HCT116 (cell line): ENCODE measurements around the gene MORN1. TPM values are rescaled to one million over a fixed set of nuclear protein-coding genes. Genes with fewer than 3 reads are reported as not detected.

Source experiments
- ATAC-seq: fragments of 200-7000 bp; cut with Tn5 transposase; 2 replicates; pipeline ENCODE4 v1.9.1; 2020; ENCODE audit warnings: mild to moderate bottlenecking, moderate library complexity
- BruUV-seq: library from RNA; stranded (reverse); fragments of 400-500 nt; replicated peaks from 2 replicates; lab custom pipeline; 2021; lab: Mats Ljungman, UMichigan
- CTCF ChIA-PET: fragments of 300-600 bp; sonication (Branson Sonifier 250); formaldehyde crosslinking; loops from one replicate; lab custom pipeline; 2021; ENCODE audit warnings: antibody characterized with exemption; lab: Charles Lee
- POLR2A ChIA-PET: fragments of 300-600, 350-600 bp; sonication (Branson Sonifier 250); formaldehyde crosslinking; loops from one replicate; lab custom pipeline; 2021; ENCODE audit warnings: antibody characterized with exemption; lab: Charles Lee
- RAD21 ChIA-PET, 2 experiments: fragments of 300-600 bp; sonication (Branson Sonifier 250); formaldehyde crosslinking; loops; one replicate each; lab custom pipeline; 2023; ENCODE audit warnings: low total read pairs in 2 of 2; ENCODE audit not compliant: uncharacterized antibody in 2 of 2, unreplicated experiment in 2 of 2, low non-redundant PET in 1 of 2; lab: Charles Lee
- DNase-seq: peaks from one replicate; pipeline ENCODE4 v3.0.0-alpha.2; 2010; ENCODE audit warnings: low read depth, low spot score
- H2AFZ ChIP-seq: fragments of 200-600 bp; shearing (Covaris generic), sonication (generic); 2 replicates; pipeline ENCODE4 v1.6.1; 2017; ENCODE audit warnings: low read depth, mixed run types, mixed read lengths, antibody characterized with exemption, low read length; ENCODE audit not compliant: poor library complexity, severe bottlenecking
- H3K27ac ChIP-seq: 2 replicates; pipeline ENCODE4 v1.5.1; 2012; ENCODE audit warnings: low read depth, low read length
- H3K27me3 ChIP-seq: fragments of 200-600 bp; sonication (generic); 2 replicates; pipeline ENCODE4 v1.6.1; 2016; ENCODE audit warnings: mixed run types, low read length, mixed read lengths; ENCODE audit not compliant: insufficient read depth
- H3K36me3 ChIP-seq, 2 experiments: fragments of 200-500 bp in 1 of 2; fragments of 200-600 bp in 1 of 2; sonication (Bioruptor generic) in 1 of 2; sonication (generic) in 1 of 2; 2 replicates each; pipeline versions ENCODE4 v1.5.1 to v1.6.1; 2014 to 2016; ENCODE audit warnings: low read length in 2 of 2, inconsistent platforms in 1 of 2, mixed read lengths in 1 of 2, mixed run types in 1 of 2; ENCODE audit not compliant: insufficient read depth in 2 of 2, control insufficient read depth in 1 of 2
- H3K4me1 ChIP-seq, 2 experiments: fragments of 200-600 bp in 1 of 2; sonication (generic) in 1 of 2; 2 replicates each; pipeline versions ENCODE4 v1.5.1 to v1.6.1; 2012 to 2017; ENCODE audit warnings: low read length in 2 of 2, inconsistent platforms in 1 of 2, mild to moderate bottlenecking in 1 of 2, mixed read lengths in 1 of 2, mixed run types in 1 of 2, moderate library complexity in 1 of 2; ENCODE audit not compliant: insufficient read depth in 2 of 2, control insufficient read depth in 1 of 2
- H3K4me2 ChIP-seq: fragments of 200-600 bp; sonication (generic); 2 replicates; pipeline ENCODE4 v1.6.1; 2017; ENCODE audit warnings: mixed run types, low read length, mixed read lengths
- H3K4me3 ChIP-seq, 2 experiments: fragments of 200-600 bp in 1 of 2; sonication (generic) in 1 of 2; replicated peaks in 1 of 2; 2 replicates each; pipeline ENCODE4 v1.5.1; 2011 to 2016; ENCODE audit warnings: low read length in 2 of 2, control low read depth in 1 of 2, low read depth in 1 of 2, mild to moderate bottlenecking in 1 of 2, mixed read lengths in 1 of 2, mixed run types in 1 of 2
- H3K79me2 ChIP-seq: fragments of 200-600 bp; sonication (generic); 2 replicates; pipeline ENCODE4 v1.6.1; 2017; ENCODE audit warnings: mild to moderate bottlenecking, mixed run types, low read length, moderate library complexity, mixed read lengths; ENCODE audit not compliant: insufficient read depth
- H3K9ac ChIP-seq: fragments of 200-600 bp; sonication (generic); 2 replicates; pipeline ENCODE4 v1.6.1; 2016; ENCODE audit warnings: low read length, mixed read lengths
- H3K9me2 ChIP-seq: fragments of 200-600 bp; sonication (generic), shearing (Covaris generic); 2 replicates; pipeline ENCODE4 v1.6.1; 2017; ENCODE audit warnings: mixed run types, mild to moderate bottlenecking, moderate library complexity; ENCODE audit not compliant: insufficient read depth
- H3K9me3 ChIP-seq, 2 experiments: fragments of 200-500 bp in 1 of 2; fragments of 200-600 bp in 1 of 2; sonication (Bioruptor generic) in 1 of 2; sonication (generic) in 1 of 2; 2 replicates each; pipeline ENCODE4 v1.6.1; 2014 to 2017; ENCODE audit warnings: low read length in 2 of 2, mixed read lengths in 2 of 2, inconsistent platforms in 1 of 2, low read depth in 1 of 2, mild to moderate bottlenecking in 1 of 2, mixed run types in 1 of 2, moderate library complexity in 1 of 2; ENCODE audit not compliant: control insufficient read depth in 1 of 2, insufficient read depth in 1 of 2
- H4K20me1 ChIP-seq: fragments of 200-600 bp; sonication (generic), shearing (Covaris generic); 2 replicates; pipeline ENCODE4 v1.6.1; 2017; ENCODE audit warnings: mixed run types, mild to moderate bottlenecking, moderate library complexity; ENCODE audit not compliant: insufficient read depth
- ATF3 ChIP-seq: IDR thresholded peaks from 2 replicates; pipeline ENCODE4 v1.6.1; 2012
- EZH2 ChIP-seq: fragments of 200-600 bp; sonication (generic); IDR thresholded peaks from 2 replicates; pipeline ENCODE4 v1.6.1; 2017; ENCODE audit warnings: antibody characterized with exemption, mixed run types
- JUND ChIP-seq: IDR thresholded peaks from 2 replicates; pipeline ENCODE4 v1.6.1; 2012
- SIN3A ChIP-seq: IDR thresholded peaks from 2 replicates; pipeline ENCODE4 v1.6.1; 2012; ENCODE audit warnings: low read depth
- SRF ChIP-seq: IDR thresholded peaks from 2 replicates; pipeline ENCODE4 v1.6.1; 2012; ENCODE audit warnings: low read depth
- ZBTB33 ChIP-seq: IDR thresholded peaks from 2 replicates; pipeline ENCODE4 v1.6.1; 2011; ENCODE audit warnings: mild to moderate bottlenecking, low read length, moderate library complexity; ENCODE audit not compliant: insufficient replicate concordance; ENCODE audit errors: extremely low read depth
- intact Hi-C: fragments of 100-400 bp; cut with micrococcal nuclease; formaldehyde crosslinking; loops from 2 replicates; pipeline ENCODE4 v1.10.0; 2022
- total RNA-seq: library from RNA; stranded (reverse); gene quantifications from one replicate; pipeline ENCODE4 v1.2.1, GENCODE V29; 2021; ENCODE audit not compliant: unreplicated experiment

Gene MORN1
- total RNA-seq, 1 experiment from 2014 or later = 21.4 TPM

- TF ChIP-seq ATF3 = no peak
- no peak for TF ChIP-seq SIN3A
- no peak for TF ChIP-seq EZH2
- TF ChIP-seq JUND = no peak
Measured at GRCh38 chr1:2352341-2352896, 38.9 kb downstream of the MORN1 start.

GRCh38 chr1:2351723-2352122 lies 39.6 kb downstream of the MORN1 start:
- Histone ChIP-seq H3K9me2 (no peaks in the 10 kb centered on the region), H3K4me1 (no peaks in the 10 kb centered on the region), H3K27me3 (no peaks in the 10 kb centered on the region), H3K27ac (no peak overlapping the region), H2AFZ (no peak overlapping the region), H3K9ac (no peak overlapping the region), H4K20me1 (no peaks in the 10 kb centered on the region), H3K36me3 (no peaks in the 10 kb centered on the region), H3K4me3 (no peak overlapping the region), H3K9me3 (no peaks in the 10 kb centered on the region), H3K79me2 (no peaks in the 10 kb centered on the region), H3K4me2 (no peak overlapping the region)
- RAD21 ChIA-PET = no interaction called here
- ATAC-seq (no peak), DNase-seq (no peak)
- POLR2A ChIA-PET = no interaction called here
- BruUV-seq = no TSS peak
- no peak for TF ChIP-seq ZBTB33
- TF ChIP-seq SRF = no peak
- CTCF ChIA-PET = no interaction called here
- intact Hi-C loops = no loop called here

More at GRCh38 chr1:2352341-2352896, 38.9 kb downstream of the MORN1 start:
- DNase-seq = no peak
- no TSS peak for BruUV-seq
- H2AFZ ChIP-seq = no peak overlapping the region
- no peaks in the 10 kb centered on the region for H3K79me2 ChIP-seq
- no peak overlapping the region for H3K4me2 ChIP-seq
- H3K9me3 ChIP-seq = no peaks in the 10 kb centered on the region
- intact Hi-C loops = no loop called here
- no peaks in the 10 kb centered on the region for H3K9me2 ChIP-seq
- ChIA-PET RAD21 (no interaction called here), CTCF (no interaction called here), POLR2A (no interaction called here)
- ATAC-seq = peak; percentile 42; the same call in 1 of the 2 replicates
- H3K27me3 ChIP-seq = no peaks in the 10 kb centered on the region
- H3K4me1 ChIP-seq = no peaks in the 10 kb centered on the region
- no peaks in the 10 kb centered on the region for H3K36me3 ChIP-seq
- no peak overlapping the region for H3K9ac ChIP-seq
- no peak overlapping the region for H3K4me3 ChIP-seq
- H3K27ac ChIP-seq = no peak overlapping the region
- H4K20me1 ChIP-seq = no peaks in the 10 kb centered on the region
